GM21619 (cell line): ENCODE results near the gene MTCH2.
"Not testable (repeated sequence)": the region's sequence is repeated elsewhere in the genome, so short reads cannot be mapped to it uniquely, and the experiment has no call there.

ENCODE experiments used
- ATAC-seq: cut with Tn5 transposase; IDR thresholded peaks from one replicate; pipeline ENCODE4 v1.9.1; 2021; ENCODE audit not compliant: unreplicated experiment

The MTCH2 gene

GRCh38 chr11:47640506-47640905 is 1.9 kb downstream of the MTCH2 start:
- ATAC-seq: not testable (repeated sequence)

DNA sequence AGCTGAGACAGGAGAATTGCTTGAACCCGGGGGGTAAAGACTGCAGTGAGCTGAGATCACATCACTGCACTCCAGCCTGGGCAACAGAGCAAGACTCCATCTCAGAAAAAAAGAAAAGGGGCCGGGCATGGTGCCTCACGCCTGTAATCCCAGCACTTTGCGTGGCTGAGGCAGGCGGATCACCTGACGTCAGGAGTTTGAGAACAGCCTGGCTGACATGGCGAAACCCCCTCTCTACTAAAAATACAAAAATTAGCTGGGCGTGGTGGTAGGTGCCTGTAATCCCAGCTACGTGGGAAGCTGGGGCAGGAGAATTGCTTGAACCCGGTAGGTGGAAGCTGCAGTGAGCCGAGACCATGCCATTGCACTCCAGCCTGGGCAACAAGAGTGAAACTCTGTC is 6.0 kb downstream of the MTCH2 start:
- not testable (repeated sequence) for ATAC-seq

DNA sequence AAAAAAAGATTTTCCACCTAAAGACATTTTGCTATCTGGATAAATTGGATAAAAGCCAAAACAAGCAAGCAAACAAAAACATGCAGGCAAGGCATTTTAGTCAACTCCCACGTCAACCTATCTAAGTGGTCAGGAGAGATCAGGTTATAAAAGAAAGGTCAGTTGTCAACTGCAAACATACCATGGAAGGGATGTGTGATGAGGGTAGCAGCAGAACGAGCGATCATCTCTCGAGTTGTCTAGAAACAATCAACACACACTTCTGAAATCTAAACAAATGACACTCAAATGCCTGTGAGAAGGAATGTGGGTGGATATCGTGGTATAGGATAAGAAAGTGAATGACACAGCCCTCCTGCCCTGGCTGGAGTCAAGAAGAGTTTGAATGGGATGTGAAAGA is 10.9 kb downstream of the MTCH2 start:
- ATAC-seq: no peak

- ATAC-seq: no peak
Observed at GRCh38 chr11:47628026-47628425, 14.3 kb downstream of the MTCH2 start.

DNA sequence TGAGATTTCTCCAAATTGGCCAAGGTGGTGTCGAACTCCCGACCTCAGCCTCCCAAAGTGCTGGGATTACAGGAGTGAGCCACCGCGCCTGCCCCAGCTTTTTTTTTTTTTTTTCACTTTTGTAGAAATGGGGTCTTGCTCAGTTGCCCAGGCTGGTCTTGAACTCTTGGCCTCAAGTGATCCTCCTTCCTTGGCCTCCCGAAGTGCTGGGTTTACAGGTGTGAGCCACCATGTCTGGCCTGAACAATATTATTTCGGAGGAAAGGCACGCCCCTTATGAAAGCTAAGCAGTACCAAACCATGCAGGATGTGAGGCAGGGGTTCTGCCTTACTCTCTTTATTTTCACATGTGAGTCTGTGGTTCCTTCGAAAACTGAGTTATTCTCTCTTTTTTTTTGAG is 16.1 kb downstream of the MTCH2 start:
- ATAC-seq: no peak

GRCh38 chr11:47620836-47621378 is 21.5 kb downstream of the MTCH2 start:
- no peak for ATAC-seq

DNA sequence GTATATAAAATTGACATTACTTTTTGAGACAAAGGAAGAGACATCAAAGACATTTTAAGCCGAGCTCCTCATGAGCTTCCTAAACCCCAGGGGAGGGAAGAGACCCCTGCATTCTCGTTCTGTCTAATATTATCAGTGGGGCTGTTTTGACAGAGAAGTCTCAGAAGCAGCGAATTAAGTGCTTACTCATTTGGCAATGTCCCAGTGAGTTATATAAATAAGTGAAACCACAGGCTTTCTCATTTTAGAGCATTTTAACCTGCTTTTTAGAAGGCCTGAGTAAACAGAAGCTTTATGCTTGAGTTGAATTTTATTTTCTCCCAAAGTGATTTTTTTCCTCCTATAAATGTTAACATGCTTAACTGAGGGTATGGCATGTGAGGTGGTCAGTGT is 24.9 kb downstream of the MTCH2 start:
- ATAC-seq: no peak

- no peak for ATAC-seq
Observed at GRCh38 chr11:47616726-47617416, 25.5 kb downstream of the MTCH2 start.

GRCh38 chr11:47615249-47615648 is 27.1 kb downstream of the MTCH2 start:
- no peak for ATAC-seq

- peak; percentile 76 for ATAC-seq
Observed at GRCh38 chr11:47611348-47611794, 31.0 kb downstream of the MTCH2 start.

GRCh38 chr11:47609675-47610074 is 32.7 kb downstream of the MTCH2 start:
- ATAC-seq: no peak

DNA sequence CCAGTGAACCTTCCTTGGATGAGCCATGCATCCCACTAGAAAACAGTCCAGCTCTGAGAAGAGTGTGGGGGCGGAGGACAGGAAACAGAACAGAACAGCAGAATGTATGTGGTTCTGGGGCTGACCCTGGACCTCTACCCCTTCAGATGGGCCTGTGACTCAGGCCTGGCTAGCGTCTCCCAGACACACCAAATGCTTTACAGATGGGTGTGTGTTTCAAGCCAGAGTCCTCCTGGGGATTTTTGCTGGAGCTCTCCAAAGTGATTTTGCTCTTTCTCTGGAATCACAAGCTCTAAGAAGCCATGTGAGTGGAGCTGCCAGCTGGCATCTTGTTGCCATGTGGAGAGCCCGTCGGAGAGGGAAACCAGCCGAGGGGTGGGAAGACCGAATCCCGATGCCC is 35.0 kb downstream of the MTCH2 start:
- ATAC-seq: no peak

DNA sequence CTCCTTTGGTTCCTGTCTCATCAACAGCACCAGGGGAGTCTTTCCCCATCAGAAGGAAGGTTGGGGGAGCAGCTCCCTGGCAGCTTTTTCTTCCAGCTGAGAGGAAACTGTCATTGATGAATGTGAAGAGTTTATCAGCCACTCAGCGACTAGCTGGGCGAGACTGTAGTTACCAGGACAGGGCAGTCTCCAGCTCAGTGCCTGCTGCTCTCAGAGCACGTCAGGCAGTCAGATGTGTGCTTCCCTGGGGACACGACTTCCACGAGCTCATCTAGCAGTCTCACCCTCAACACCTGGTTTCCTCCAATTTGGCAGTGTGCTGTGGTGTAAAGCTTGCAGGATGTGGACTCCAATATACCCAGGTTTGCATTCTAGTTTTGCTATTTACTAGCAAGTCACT is 35.6 kb downstream of the MTCH2 start:
- no peak for ATAC-seq

GRCh38 chr11:47605921-47606320 is 36.4 kb downstream of the MTCH2 start:
- ATAC-seq: no peak

GRCh38 chr11:47603295-47603694 is 39.1 kb downstream of the MTCH2 start:
- no peak for ATAC-seq

DNA sequence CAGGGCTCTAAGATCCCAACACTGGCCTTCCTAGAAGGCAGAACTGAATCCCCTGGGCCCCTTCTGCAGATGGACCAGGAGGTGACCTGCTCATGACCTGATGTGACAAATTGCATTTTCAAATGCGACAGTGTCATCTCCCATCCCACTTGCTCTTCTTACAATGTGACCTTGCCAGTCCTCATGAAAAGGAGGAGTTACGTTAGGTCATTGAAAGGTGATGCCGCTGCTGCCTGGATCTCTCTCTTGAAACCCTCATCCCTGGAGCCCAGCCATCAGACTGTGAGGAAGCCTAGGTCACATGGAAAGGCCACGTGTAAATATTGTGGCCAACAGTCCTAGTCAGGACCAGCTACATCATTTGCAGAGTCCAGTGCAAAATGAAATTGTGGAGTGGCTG is 42.5 kb downstream of the MTCH2 start:
- ATAC-seq: no peak

DNA sequence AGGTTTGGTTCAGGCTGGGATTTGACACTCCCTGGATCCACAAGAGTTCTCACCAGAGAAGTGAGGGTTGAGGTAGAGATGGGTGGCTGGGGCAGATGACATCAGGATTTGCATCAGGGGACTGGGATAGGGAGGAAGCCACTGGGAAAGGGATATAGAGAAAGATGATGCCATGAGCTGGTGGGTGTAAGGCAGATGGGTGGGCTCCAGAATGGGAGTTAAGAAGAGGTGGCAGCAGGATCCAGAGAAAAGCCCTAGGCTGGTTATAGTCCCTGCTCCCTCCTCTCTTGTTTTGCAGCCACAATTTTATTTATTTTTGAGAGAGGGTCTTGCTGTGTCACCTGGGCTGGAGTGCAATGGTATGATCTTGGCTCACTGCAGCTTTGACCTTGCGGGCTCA is 46.4 kb downstream of the MTCH2 start:
- no peak for ATAC-seq

- no peak for ATAC-seq
Observed at GRCh38 chr11:47595029-47595428, 47.3 kb downstream of the MTCH2 start.

- ATAC-seq: no peak
Observed at GRCh38 chr11:47593934-47594855, 48.2 kb downstream of the MTCH2 start, which contains the start of gene C1QTNF4. C1QTNF4 (minus strand) TSS chr11:47594411; CDS start chr11:47590810, 3,601 bp downstream.

DNA sequence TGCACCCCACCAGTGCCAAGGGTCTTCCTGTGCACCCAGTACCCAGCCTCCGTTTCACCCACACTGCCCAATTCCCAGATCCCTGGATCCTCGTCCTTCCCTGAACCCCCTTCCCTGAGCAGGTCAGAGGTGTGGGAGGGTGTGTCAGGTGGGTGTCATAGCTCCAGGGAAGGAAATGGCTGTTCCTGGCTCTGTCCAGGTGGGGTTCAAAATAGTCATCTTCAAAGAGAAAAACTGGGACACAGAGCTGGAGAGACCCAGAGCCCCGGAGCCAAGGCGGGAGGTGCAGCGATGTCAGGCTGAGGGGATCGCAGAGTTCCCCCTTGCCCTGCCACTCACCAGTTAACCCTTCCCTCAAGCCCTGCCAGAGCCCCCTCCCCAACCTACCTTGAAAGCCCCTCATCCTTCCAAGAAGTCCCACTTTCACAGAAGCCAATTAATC is 48.8 kb downstream of the MTCH2 start:
- ATAC-seq: no peak

DNA sequence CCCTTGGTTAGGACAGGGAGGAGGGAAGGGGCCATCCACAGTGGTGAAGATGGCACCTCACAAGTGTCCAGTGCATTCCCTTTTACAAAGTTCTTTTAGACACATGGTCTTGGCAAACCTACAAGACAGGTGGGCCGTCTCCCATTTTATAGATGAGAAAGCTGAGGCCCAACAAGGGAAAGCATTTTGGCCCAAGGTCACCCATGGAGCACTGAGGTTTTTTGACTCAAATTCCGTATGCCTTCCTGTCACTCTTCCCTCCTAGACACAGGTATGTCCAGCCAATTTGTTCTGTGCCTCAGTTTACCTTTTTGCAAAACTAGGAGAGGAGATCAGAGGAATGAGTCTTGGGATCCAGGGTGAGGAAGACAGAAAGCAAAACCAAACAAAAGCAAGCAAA is 49.4 kb downstream of the MTCH2 start:
- ATAC-seq: no peak

GRCh38 chr11:47592251-47592650 is 50.1 kb downstream of the MTCH2 start:
- ATAC-seq: no peak
